SK-MEL-5 (cell line): ENCODE results near the gene MRPS30. TPM values are rescaled to one million over a fixed set of nuclear protein-coding genes. Genes with fewer than 3 reads are reported as not detected.
"Not testable (repeated sequence)": the region's sequence is repeated elsewhere in the genome, so short reads cannot be mapped to it uniquely, and the experiment has no call there.

Experiments used
- DNase-seq: peaks from one replicate; pipeline ENCODE4 v3.0.0-alpha.2; 2016; ENCODE audit warnings: low read depth, low spot score
- in situ Hi-C: cut with HindIII; loops from 2 replicates; pipeline ENCODE4 v1.10.0; 2016; ENCODE audit warnings: low sequenced_read_pairs, high pct_unique_total_duplicates, low pct_unique_long_range_greater_than_20kb
- total RNA-seq: library from RNA; depleted of rRNA; stranded (reverse); fragments of >200 nt; shearing (Covaris generic); gene quantifications from 2 replicates; pipeline ENCODE4 v1.2.3, GENCODE V29; 2014

The MRPS30 gene
- total RNA-seq, 1 experiment from 2014 or later = 227 TPM

DNA sequence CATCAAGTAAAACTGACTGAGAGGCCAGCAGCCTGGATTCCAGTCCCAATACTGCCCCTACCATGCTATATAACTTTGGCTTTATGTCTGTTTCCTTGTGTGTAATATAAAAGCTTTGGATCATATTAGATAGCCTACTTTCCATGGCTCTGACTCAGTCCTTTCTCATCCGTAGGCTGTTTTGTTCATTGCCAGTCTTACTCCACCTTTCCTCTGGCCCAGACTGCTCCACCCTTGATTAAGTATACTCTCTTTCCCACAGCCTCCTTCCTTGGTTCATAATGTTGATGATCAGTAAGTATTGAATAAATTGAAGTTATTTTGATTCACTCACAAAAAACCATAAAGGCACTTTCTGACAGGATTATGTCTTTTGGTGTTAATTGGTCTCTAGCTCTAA, 1.5 kb upstream of the MRPS30 start:
- in situ Hi-C loops = no loop called here
- no peak for DNase-seq

DNA sequence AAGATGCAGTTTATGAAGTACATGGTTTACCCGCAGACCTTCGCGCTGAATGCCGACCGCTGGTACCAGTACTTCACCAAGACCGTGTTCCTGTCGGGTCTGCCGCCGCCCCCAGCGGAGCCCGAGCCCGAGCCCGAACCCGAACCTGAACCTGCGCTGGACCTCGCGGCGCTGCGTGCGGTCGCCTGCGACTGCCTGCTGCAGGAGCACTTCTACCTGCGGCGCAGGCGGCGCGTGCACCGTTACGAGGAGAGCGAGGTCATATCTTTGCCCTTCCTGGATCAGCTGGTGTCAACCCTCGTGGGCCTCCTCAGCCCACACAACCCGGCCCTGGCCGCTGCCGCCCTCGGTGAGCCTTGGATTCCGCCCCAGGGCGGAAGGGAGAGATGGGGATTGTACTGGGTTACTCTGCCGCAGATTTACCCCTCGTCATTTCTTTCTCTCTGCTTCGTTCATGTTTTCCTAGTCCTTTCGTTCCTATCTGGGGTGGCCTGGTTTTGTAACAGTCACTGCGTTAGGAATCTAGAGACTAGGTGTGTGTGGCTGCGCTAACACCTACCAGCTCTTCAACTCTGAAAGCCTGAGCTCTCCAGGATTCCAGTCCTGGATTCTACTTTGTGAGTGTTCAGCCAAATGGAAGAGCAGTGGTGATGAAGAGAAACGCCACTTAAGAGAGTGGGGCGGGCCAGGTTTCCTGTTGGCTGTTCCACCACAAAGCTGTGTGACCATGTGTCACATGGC, 638 bp downstream of the MRPS30 start:
- in situ Hi-C loops = no loop called here

DNA sequence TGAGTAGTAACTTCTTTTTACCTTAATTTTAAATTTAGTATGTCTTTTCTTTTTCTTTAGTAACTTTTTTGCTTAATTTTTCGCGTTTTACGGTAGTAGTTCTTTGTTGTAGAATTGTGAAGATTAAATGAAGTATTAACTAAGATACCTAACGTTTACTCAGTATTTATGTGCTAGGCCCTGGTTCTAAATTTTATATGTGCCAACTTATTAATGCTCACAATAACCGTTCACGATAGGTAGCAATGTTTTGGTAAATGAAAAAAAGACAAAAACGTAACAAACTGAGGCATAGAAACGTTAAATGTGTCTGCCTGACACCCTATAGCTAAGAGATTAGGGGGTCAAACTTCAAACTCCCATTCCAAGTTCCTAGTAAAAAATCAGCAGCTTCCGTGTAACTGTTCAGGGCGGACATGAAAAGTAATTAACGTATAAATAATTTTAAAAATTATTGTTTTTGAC, 1.2 kb downstream of the MRPS30 start:
- no peak for DNase-seq
- in situ Hi-C loops = no loop called here

More for the DNA sequence above, 638 bp downstream of the MRPS30 start:
- DNase-seq = peak; percentile 70

DNA sequence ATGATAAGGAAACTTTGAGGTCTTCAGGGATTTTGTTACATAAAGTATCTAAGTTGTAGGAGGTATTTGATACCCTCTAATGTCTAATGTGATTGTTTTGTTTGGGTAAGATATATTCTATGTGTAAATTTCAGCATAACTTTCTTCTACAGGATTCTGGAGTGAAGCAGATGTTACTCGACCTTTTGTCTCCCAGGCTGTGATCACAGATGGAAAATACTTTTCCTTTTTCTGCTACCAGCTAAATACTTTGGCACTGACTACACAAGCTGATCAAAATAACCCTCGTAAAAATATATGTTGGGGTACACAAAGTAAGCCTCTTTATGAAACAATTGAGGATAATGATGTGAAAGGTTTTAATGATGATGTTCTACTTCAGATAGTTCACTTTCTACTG, 6.0 kb downstream of the MRPS30 start:
- DNase-seq = no peak
- in situ Hi-C loops = no loop called here

DNA sequence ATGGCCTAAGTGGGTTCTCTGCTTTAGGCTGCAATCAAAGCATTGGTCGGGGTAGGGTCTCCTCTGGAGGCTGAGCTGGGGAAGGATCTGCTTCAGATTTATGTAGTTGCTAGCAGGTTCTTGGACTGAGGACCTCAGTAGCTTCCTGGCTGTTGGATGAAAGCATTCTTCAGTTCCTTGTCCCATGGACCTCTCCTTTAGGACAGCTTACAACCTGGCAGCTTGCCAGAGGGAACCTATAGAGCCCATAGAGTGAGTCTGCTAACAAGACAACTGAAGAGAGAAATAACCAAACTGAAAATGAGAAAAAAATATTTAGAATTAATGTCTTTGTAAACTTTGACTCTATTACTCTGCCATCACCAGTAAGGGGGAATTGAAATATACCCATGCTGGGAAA, 12.4 kb downstream of the MRPS30 start:
- in situ Hi-C loops = no loop called here
- DNase-seq = no peak

DNA sequence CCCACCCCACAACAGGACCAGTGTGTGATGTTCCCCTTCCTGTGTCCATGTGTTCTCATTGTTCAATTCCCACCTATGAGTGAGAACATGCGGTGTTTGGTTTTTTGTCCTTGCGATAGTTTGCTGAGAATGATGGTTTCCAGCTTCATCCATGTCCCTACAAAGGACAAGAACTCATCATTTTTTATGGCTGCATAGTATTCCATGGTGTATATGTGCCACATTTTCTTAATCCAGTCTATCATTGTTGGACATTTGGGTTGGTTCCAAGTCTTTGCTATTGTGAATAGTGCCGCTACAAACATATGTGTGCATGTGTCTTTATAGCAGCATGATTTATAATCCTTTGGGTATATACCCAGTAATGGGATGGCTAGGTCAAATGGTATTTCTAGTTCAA, 15.9 kb downstream of the MRPS30 start:
- in situ Hi-C loops, DNase-seq: not testable (repeated sequence)

DNA sequence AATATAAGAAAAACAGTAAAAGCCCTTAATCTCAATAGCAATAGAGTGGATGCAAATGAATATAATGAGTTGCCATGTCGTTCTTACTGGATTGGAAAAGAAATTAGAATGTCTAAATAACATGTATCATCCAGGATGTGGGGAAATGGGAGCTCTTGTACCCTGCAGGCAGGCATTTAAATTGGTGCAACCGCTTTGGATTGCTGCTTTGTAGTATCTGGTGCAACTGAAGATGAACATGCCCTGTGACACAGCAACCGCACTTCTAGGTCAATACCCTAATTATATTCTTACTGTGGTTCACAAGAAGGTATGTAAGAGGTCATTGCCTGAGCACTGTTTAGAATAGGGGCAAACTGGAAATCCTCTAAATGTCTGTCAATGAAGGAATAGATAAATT, 18.9 kb downstream of the MRPS30 start:
- in situ Hi-C loops = no loop called here
- DNase-seq = peak; percentile 83

DNA sequence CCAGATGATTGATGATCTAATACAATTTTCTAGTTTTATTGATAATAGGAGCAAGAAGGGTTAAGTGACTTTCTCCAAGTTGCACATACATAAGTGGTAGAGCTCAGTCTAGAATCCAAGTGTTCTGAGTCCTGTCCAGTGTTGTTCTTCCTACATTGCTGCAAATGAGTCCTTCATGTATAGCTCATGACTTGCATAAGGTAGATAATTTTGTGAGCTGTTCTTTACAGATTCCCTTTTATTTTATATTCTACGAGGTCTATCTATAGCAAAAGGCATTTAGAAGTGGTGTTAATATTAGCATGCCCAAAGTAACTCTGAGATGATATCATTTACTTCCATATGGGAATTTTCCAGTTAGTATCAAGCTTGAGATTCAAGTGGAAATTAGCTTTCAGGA, 20.0 kb downstream of the MRPS30 start:
- in situ Hi-C loops = no loop called here
- DNase-seq = no peak

DNA sequence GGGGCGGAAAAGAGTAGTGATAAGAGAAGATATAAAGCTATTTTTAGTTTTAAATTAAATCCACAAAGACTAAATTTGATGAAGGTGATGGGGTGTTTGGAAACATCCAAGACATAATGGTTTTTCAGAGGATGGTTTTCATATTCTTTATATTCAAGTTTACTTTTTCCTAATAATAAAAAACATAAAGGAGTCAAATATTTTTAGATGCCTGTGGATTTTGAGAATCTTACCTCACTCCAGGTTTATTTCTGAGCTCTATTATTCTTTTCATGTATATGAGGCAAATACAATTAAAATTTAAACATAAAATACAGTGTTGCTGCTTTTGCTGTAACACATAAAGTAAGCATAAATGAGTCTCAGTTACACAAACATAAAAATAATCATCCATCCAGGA, 22.2 kb downstream of the MRPS30 start:
- in situ Hi-C loops = no loop called here
- no peak for DNase-seq

DNA sequence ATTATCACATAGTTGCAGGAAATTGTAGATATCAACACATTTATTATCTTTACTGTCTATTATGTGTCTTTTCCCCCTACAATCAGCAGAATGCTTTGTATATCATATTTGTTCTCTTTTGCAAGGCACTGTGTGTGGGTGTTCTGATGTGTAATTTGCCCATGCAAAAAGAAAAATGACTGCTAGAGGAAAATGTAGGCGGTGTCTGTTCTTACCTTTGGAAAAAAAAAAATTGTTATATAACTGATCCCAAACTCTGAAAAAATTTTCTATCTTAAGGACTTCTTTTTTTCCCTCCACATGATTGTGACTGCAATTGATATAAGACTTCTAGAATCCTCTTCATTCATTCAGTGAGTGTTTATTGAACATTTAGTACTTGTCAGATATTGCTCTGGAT, 24.5 kb downstream of the MRPS30 start:
- DNase-seq = no peak
- in situ Hi-C loops = no loop called here

DNA sequence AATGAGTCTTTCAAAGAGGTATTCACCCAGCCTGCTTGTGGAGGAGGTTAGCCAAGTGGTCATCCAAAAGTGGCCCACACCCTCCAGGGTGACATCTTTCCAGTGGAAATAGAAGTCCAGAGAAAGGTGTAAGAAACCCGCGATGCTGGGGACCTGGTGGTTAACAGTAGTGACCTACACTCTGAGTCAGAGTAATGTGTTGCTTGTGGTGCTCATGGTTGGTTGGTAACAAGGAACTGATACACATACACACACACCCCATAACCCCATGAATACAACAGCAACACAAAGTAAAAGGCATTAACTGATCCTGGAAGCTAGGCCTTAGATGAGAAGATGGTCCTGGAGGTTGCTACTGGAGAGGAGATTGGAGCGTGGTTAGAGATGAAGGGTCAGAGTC, 26.9 kb downstream of the MRPS30 start:
- in situ Hi-C loops = no loop called here
- DNase-seq = no peak

DNA sequence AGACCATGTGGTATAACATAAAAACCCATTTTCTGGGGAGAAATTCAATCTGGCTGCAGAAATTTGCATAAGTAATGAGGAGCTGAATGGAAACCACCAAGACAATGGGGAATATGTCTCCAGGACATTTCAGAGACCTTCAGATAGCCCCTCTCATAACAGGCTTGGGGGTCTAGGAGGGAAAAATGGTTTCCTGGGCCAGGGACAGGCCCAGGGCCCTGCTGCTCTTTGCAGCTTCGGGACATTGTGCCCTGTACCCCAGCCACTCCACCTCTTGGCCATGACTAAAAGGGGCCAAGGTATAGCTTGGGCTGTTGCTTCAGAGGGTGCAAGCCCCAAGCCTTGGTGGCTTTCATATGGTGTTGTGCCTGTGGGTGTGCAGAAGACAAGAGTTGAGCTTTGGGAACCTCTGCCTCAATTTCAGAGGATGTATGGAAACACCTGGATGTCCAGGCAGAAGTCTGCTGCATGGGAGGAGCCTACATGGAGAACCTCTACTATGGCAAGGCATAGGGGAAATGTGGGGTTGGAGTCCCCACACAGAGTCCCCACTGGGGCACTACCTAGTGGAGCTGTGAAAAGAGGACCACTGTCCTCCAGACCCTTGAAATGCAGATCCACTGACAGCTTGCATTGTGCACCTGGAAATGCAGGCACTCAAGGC, 30.4 kb downstream of the MRPS30 start:
- in situ Hi-C loops = no loop called here
- no peak for DNase-seq

DNA sequence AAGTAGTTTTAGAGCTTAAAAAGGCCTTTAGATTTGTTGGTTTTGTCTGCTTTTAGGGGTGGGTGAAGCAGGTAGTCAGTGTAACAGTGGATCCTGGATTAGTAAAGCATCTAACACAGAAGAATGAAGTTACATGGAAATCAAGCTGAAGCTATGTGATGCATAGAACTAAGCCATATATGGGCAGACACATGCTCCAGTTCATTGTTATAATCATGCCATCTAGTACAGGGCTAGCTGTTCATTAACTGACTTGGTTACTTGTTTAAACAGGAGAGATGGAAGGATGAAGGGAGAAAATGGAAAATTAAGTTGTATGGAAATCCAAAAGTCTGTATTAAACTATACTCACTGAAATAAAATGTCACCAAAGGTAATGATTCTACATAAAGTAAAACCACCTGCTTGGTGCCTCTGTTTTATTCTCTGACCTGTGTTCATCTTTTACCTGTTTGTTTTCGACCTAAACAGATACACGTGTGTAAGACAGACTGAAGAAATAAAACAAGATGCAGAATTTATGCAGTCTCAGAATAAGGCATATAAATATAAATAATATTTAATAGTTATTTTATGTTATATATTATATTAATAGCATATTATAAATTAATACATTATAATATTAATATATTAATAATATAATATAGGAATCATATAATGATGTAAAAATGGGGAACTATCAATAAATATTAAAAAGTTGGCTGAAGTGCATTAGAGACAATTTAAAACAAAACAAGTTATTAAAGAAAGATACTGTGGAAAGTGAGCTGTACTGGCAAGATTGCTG, 33.9 kb downstream of the MRPS30 start:
- no peak for DNase-seq
- in situ Hi-C loops = no loop called here

DNA sequence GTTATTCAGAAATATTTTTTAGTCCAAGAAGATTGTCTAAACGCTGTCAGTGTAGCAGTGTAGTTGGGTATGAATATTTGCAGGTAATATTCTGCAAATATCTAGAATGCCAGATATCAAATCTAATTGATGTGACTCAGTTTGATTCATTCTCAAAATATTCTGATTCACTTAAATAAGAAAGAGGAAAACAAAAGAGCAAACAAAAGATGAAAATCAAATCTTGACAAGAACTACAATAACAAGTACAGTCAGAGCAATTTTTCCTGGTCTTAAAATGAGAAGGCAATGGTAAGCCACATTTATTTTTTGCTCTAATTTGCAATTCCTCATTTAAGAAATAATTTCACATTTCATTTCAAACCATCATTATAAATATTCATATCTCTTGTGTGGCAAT, 36.0 kb downstream of the MRPS30 start:
- in situ Hi-C loops = no loop called here
- no peak for DNase-seq

DNA sequence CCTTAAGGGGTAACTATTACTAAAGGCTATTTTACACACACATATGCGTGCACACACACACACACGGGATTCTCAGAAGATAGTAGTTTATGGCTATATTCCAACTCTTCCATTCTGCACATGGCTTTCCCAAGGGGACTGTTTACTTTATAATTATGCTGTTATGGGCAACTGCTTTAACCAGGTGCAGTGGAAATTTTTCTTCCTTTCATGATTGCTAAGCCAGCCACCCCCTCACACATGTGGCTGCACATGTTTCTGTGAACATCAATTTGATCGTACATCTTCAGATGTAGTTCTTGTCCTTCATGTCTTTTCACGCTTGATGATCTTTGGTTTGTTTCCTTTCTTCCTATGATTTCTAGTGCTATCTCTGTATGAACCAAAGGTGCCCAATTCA, 37.0 kb downstream of the MRPS30 start:
- in situ Hi-C loops = no loop called here
- DNase-seq = no peak

DNA sequence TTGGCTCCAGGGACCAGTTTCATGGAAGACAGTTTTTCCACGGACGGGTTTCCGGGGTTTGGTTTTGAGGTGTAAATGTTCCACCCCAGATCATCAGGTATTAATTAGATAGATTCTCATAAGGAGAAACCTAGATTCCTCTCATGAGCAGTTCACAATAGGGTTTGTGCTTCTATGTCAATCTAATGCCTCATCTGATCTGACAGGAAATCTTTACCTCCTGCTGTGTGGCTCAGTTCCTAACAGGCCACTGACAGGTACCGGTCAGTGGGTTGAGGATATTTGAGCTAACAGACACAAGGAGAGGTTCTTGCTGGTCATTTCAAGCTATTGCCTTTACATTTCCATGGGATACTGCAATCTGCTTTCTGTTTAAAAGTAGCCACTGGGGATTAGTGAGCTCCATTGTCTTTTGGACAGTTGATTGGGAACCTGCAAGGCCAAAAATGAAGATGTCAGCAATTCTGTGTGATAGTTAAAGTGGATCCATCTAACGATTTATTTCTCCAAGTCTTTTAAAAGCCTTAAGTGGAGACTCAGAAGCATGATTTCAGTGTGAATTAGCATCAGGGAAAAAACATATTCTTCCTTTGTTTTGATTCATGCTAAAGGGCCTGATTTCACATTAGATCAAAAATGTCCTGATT, 38.6 kb downstream of the MRPS30 start:
- in situ Hi-C loops = no loop called here
- no peak for DNase-seq

DNA sequence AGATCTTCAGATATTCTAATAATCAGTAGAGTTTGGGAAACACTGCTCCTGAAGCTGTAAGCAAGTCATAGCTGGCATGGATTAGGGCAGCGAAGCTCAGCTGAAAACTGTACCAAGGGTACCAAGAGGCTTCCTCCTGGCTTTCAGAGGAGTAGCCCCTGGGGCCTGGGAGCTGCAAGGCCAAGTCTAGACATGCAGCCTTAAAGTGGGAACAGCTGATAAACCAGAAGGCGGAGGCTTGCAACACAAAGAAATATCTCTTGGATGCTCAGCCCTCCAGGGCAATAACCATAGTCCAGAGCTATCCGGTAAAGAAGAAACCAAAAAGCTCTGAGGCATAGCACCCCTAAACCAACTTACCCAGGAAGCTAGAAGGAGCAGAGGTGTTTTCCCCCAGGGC, 51.5 kb downstream of the MRPS30 start:
- in situ Hi-C loops = no loop called here
- no peak for DNase-seq

DNA sequence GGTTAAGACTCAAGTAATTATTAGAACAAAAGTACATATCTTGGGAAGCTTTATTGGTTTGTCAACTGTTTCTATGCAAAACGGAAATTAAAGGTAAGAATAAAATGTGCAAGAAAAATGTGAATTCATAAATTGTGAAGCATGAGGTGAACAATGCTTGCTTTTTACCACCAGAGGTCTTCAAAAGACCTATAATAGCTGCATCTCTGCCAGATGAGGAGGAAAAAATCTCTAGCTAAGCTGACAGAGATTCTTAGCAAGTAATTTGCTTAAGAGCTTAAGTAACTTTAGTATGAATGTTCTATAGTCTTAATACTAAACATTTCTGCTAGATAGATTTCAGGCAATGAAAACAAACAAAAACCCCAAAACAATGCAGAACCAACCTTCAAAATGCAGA, 54.1 kb downstream of the MRPS30 start:
- peak; percentile 70 for DNase-seq

More for the DNA sequence above, 54.1 kb downstream of the MRPS30 start:
- in situ Hi-C loops = no loop called here
